HEK293T (cell line): Measurements from ENCODE around the gene HHIPL2.

Source experiments
- CTCF ChIA-PET: fragments of 350-600 bp; formaldehyde crosslinking; extraction: SDS; loops from one replicate; lab custom pipeline; 2021; ENCODE audit warnings: antibody characterized with exemption, inconsistent platforms; lab: Yijun Ruan, JAX
- POLR2A ChIA-PET: fragments of 350-600 bp; formaldehyde crosslinking; extraction: SDS; loops from one replicate; lab custom pipeline; 2020; ENCODE audit warnings: antibody characterized with exemption, inconsistent platforms; lab: Yijun Ruan, JAX
- DNase-seq: peaks from one replicate; pipeline ENCODE4 v3.0.0; 2012; ENCODE audit warnings: mixed read lengths; ENCODE audit errors: extremely low spot score
- ARNT ChIP-seq: fragments of 450-650 bp; IDR thresholded peaks from 2 replicates; pipeline ENCODE4 v1.6.1; 2017; ENCODE audit warnings: mild to moderate bottlenecking
- BHLHE40 ChIP-seq: fragments of 450-650 bp; IDR thresholded peaks from 2 replicates; pipeline ENCODE4 v1.6.1; 2016; ENCODE audit warnings: mild to moderate bottlenecking, moderate library complexity, borderline replicate concordance
- CTBP1 ChIP-seq: fragments of 450-650 bp; IDR thresholded peaks from 2 replicates; pipeline ENCODE4 v1.6.1; 2016; ENCODE audit warnings: borderline replicate concordance
- ELF4 ChIP-seq: fragments of 450-650 bp; IDR thresholded peaks from 2 replicates; pipeline ENCODE4 v1.6.1; 2017; ENCODE audit warnings: antibody characterized with exemption
- FOXA1 ChIP-seq: fragments of 450-650 bp; IDR thresholded peaks from 2 replicates; pipeline ENCODE4 v1.6.1; 2016; ENCODE audit warnings: mild to moderate bottlenecking
- FOXK2 ChIP-seq: fragments of 450-650 bp; IDR thresholded peaks from 2 replicates; pipeline ENCODE4 v1.6.1; 2016; ENCODE audit warnings: mild to moderate bottlenecking
- FOXM1 ChIP-seq: fragments of 450-650 bp; IDR thresholded peaks from 2 replicates; pipeline ENCODE4 v1.6.1; 2017; ENCODE audit warnings: mild to moderate bottlenecking, borderline replicate concordance
- HDGF ChIP-seq: fragments of 450-650 bp; IDR thresholded peaks from 2 replicates; pipeline ENCODE4 v1.6.1; 2017; ENCODE audit warnings: antibody characterized with exemption, borderline replicate concordance
- L3MBTL2 ChIP-seq: fragments of 450-650 bp; conservative IDR thresholded peaks from 2 replicates; pipeline ENCODE4 v1.6.1; 2016; ENCODE audit warnings: mild to moderate bottlenecking
- LEF1 ChIP-seq: fragments of 450-650 bp; IDR thresholded peaks from 2 replicates; pipeline ENCODE4 v1.6.1; 2017; ENCODE audit warnings: mild to moderate bottlenecking, borderline replicate concordance
- NFRKB ChIP-seq: fragments of 450-650 bp; IDR thresholded peaks from 2 replicates; pipeline ENCODE4 v1.6.1; 2016; ENCODE audit warnings: mild to moderate bottlenecking, moderate library complexity
- SP1 ChIP-seq: fragments of 450-650 bp; IDR thresholded peaks from 2 replicates; pipeline ENCODE4 v1.6.1; 2017
- SUZ12 ChIP-seq: fragments of 450-650 bp; IDR thresholded peaks from 2 replicates; pipeline ENCODE4 v1.6.1; 2016; ENCODE audit warnings: mild to moderate bottlenecking
- TARDBP ChIP-seq: fragments of 450-650 bp; IDR thresholded peaks from 2 replicates; pipeline ENCODE4 v1.6.1; 2016
- ZNF384 ChIP-seq: fragments of 450-650 bp; IDR thresholded peaks from 2 replicates; pipeline ENCODE4 v1.6.1; 2016
- TF ChIP-seq, protein P1 (sequence below): fragments of 450-650 bp; IDR thresholded peaks from 2 replicates; pipeline ENCODE4 v1.6.1; 2016

HHIPL2 gene

DNA sequence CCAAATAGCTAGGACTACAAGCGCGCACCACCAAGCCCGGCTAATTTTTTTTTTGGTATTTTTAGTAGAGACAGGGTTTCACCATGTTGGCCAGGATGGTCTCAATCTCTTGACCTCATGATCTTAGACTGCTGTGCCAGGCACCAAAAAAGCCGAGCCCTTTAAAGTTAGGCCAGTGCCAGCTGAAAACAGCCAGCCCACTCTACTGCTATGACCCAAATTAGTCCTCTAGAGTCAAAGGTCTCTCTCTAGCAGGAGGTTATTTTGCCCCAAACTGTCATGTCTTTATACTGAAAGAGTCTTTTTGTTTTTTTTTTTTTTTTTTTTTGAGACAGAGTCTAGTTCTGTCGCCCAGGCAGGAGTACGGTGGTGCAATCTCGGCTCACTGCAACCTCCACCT lies 9.7 kb upstream of the HHIPL2 start:
- TF ChIP-seq ELF4 (no peak), FOXM1 (no peak)
- CTCF ChIA-PET, result no interaction called here
- DNase-seq, result no peak
- POLR2A ChIA-PET, result no interaction called here

DNA sequence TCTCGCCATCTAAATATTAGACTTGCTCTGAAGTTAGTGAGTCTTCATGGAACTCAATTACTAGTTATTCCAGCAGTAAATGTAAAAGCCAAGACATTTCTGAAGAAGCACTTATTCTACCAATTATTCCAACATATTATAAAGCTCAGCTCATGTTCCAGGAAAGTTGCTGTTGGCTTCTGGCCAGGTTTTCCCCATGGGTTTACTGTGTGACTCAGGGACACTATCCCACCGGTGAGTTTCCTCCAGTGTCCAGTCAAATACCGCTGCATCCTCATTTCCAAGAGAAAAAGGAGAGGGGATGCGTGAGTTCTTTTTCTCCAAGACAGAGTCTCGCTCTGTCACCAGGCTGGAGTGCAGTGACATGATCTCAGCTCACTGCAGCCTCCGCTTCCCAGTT lies 9.2 kb upstream of the HHIPL2 start:
- ChIA-PET POLR2A (no interaction called here), CTCF (no interaction called here)
- no peak for DNase-seq
- no peak for TF ChIP-seq FOXA1
- no peak for TF ChIP-seq BHLHE40
- no peak for TF ChIP-seq SP1
- no peak for TF ChIP-seq LEF1
- TF ChIP-seq ARNT, result no peak
- TF ChIP-seq, protein P1, sequence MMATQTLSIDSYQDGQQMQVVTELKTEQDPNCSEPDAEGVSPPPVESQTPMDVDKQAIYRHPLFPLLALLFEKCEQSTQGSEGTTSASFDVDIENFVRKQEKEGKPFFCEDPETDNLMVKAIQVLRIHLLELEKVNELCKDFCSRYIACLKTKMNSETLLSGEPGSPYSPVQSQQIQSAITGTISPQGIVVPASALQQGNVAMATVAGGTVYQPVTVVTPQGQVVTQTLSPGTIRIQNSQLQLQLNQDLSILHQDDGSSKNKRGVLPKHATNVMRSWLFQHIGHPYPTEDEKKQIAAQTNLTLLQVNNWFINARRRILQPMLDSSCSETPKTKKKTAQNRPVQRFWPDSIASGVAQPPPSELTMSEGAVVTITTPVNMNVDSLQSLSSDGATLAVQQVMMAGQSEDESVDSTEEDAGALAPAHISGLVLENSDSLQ, result no peak
- no peak for TF ChIP-seq FOXM1
- no peak for TF ChIP-seq TARDBP
- no peak for TF ChIP-seq ZNF384
- no peak for TF ChIP-seq HDGF
- TF ChIP-seq SUZ12, result no peak
- no peak for TF ChIP-seq NFRKB
- no peak for TF ChIP-seq L3MBTL2
- no peak for TF ChIP-seq FOXK2
- TF ChIP-seq ELF4, result no peak
- TF ChIP-seq CTBP1, result no peak

DNA sequence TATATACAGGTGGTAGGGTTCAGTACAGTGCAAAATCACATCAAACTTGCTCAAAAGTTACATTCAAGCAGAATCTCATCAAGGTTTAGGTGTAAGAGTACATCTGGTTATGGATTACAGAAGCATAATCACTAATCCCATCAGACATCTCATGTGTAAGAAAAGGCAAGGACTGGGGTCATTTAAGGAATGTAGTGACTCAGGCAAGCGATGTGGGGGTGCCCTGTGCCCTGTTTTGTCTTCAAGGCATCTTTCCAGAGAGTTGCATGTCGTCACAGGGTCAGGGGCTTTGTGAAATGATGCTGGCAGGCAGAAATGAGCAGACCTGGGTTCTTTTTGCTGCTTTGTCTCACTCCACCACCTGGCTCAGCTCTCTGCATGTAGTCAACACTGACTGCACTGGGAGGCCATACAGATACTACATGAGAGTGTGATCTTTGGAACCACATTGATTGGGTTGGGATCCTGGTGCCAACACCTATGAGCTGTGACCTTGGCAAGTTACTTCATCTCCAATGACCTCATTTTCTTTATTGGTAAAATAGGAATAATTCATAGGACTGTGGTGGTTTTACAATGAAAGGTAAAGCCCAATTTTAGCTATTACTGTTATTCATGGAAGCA lies 8.2 kb upstream of the HHIPL2 start:
- DNase-seq, result no peak
- ChIA-PET CTCF (interaction anchor here (0.6 kb wide), 1 partner anchor 45 kb away, joined by 4 read pairs; no protein-coding TSS in a partner anchor), POLR2A (no interaction called here)
- no peak for TF ChIP-seq CTBP1
- no peak for TF ChIP-seq ELF4
- no peak for TF ChIP-seq TARDBP
- no peak for TF ChIP-seq FOXM1
- TF ChIP-seq ZNF384, result no peak
- no peak for TF ChIP-seq SUZ12
- TF ChIP-seq, protein P1, result no peak
- no peak for TF ChIP-seq HDGF
- TF ChIP-seq FOXK2, result no peak
- no peak for TF ChIP-seq ARNT
- TF ChIP-seq BHLHE40, result no peak
- no peak for TF ChIP-seq NFRKB
- TF ChIP-seq LEF1, result no peak

DNA sequence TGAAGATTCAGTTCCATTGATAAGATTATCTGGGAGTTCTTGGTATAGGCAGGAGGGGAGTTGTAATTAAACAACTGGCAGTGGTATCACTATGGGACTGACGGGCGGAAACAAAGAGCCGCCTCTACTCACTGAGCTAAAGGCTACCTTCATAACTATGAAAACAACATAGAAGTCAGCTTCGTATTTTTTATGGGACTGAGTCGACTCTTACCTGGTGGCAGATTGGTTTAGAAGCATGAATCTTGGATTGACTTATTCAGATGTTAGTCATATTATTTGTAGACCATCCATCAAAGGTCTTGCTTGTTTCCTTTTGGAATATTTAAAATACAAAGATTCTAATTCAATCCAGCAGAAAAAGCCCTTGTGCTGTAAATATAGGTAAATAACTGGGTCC lies 6.3 kb upstream of the HHIPL2 start:
- ChIA-PET POLR2A (no interaction called here), CTCF (no interaction called here)
- TF ChIP-seq BHLHE40 (no peak), FOXM1 (no peak), NFRKB (no peak), LEF1 (no peak), FOXK2 (no peak), ELF4 (no peak), ARNT (no peak), ZNF384 (no peak), TARDBP (no peak), CTBP1 (no peak), SUZ12 (no peak), SP1 (no peak), L3MBTL2 (no peak), HDGF (no peak), FOXA1 (no peak)
- TF ChIP-seq, protein P1, result no peak
- no peak for DNase-seq

DNA sequence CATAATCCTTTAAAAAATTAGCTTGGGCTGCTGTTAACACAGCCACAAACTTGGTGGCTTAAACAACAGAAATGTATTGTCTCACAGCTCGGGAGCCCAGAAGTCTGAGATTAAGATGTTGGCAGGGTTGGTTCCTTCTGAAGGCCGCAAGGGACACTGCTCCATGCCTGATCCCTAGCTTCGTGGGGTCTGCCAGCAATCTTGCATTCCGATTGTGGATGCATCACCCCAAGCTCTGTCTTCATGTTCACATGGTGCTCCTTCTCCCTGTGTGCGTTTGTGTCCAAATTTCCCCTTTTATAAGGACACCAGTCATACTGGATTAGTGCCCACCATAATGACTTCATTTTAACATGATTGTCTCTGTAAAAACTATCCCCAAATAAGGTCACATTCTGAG lies 5.0 kb upstream of the HHIPL2 start:
- TF ChIP-seq L3MBTL2 (no peak), ELF4 (no peak), ARNT (no peak), BHLHE40 (no peak), SP1 (no peak)
- DNase-seq, result no peak
- ChIA-PET POLR2A (no interaction called here), CTCF (no interaction called here)

DNA sequence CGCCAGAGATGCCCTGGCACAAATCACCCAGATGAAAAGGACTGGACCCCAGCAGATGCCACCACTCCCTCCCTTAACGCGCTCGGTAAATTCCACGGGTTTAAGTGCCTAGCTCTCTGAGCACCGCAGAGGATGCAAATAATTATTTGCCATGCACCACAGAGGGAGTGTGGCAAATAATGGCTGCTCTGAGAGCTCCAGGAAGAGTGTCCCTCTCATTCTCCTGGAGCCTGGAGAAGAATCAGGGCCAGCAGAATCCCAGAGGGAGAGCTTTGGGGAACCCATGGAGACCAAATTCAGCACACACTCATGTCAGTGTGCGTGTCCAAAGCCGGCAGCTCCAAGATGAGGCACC lies 667 bp downstream of the HHIPL2 start:
- ChIA-PET POLR2A (interaction anchor here (1.3 to 1.8 kb wide), 3 partner anchors 15 to 70 kb away, joined by 3 to 15 read pairs (median 5); partner anchors contain the start of gene TAF1A), CTCF (no interaction called here)
- TF ChIP-seq TARDBP (no peak), L3MBTL2 (no peak), HDGF (no peak), FOXK2 (no peak), SUZ12 (no peak), ELF4 (no peak), NFRKB (no peak), BHLHE40 (no peak)
- no peak for DNase-seq
